ENCODE measurements around the gene FIBP. TPM values are rescaled to one million over a fixed set of nuclear protein-coding genes. Genes with fewer than 3 reads are reported as not detected.

Gene FIBP
- total and polyA plus RNA-seq, 2 of the 8 experiments (the other 6 are each of a cell fraction or from before 2014, with no cell fraction given), result 74.3 to 173 TPM

- peak overlapping the region; percentile 74 to 97 (median 86) for H3K9ac ChIP-seq (replicated peaks in 1 of 4; ENCODE audit: extremely low read depth in 1 of 4, low read depth in 3 of 4, low read length in 3 of 4)
- H2AFZ ChIP-seq (ENCODE audit: low read length), result no peak overlapping the region
- H3K56ac ChIP-seq (replicated peaks; ENCODE audit: insufficient read length, low read depth, low read length), result peak overlapping the region; percentile 59
- peaks cover 5% of the 10 kb centered on the region for H3K79me1 ChIP-seq (ENCODE audit: low read depth, low read length)
- H4K5ac ChIP-seq (ENCODE audit: insufficient read length, low read depth, low read length), result peak overlapping the region; percentile 64
- no peak for TF ChIP-seq E2F6 (IDR thresholded peaks at IDR 0.05)
- H2BK5ac ChIP-seq (ENCODE audit: low read depth, low read length), result peak overlapping the region; percentile 89; the same call in 1 of the 2 replicates
- peaks cover 0 to 14% (median 6%) of the 10 kb centered on the region in 4 experiments; a peak in 5 of 7 replicates for H3K4me1 ChIP-seq (replicated peaks in 1 of 4; ENCODE audit: control insufficient read depth in 3 of 4, insufficient read depth in 4 of 4, low read length in 3 of 4)
- peaks cover 19% of the 10 kb centered on the region for H3K23me2 ChIP-seq (ENCODE audit: low read depth, low read length)
- H2AK5ac ChIP-seq (ENCODE audit: low read depth, low read length), result no peak overlapping the region
- peaks cover 6 to 9% of the 10 kb centered on the region in 2 experiments for H4K20me1 ChIP-seq (replicated peaks in 1 of 2; ENCODE audit: control insufficient read depth in 1 of 2, insufficient read depth in 2 of 2, low read length in 2 of 2)
- H3K27me3 ChIP-seq (replicated peaks in 1 of 4; ENCODE audit: control insufficient read depth in 3 of 4, extremely low read depth in 1 of 4, insufficient read depth in 3 of 4, low read length in 3 of 4), result no peaks in the 10 kb centered on the region
- H3K27ac ChIP-seq (ENCODE audit: low read depth, low read length), result peak overlapping the region; percentile 82; the same call in 1 of the 2 replicates
- peaks cover 5 to 17% (median 15%) of the 10 kb centered on the region in 4 experiments for H3K36me3 ChIP-seq (ENCODE audit: control insufficient read depth in 2 of 4, insufficient read depth in 4 of 4, low read length in 3 of 4)
- H2BK120ac ChIP-seq (replicated peaks; ENCODE audit: low read depth, low read length), result no peak overlapping the region
- no peak overlapping the region for H3K23ac ChIP-seq (ENCODE audit: insufficient read length)
- 0 out of 2 replicates have a peak overlapping the region, but pooled peaks have one; percentile 3 for H2BK15ac ChIP-seq (ENCODE audit: low read length)
- DNase-seq (ENCODE audit: low read depth in 1 of 2, low spot score in 2 of 2) (no peak), FAIRE-seq (no peak)
- peak overlapping the region; percentile 32 for H3K4ac ChIP-seq (replicated peaks; ENCODE audit: insufficient read length, low read depth, low read length)
- POLR2A ChIA-PET (ENCODE audit: partially characterized antibody), result interaction anchor here (0.6 to 39.7 kb wide), 17 partner anchors 5 to 314 kb away, joined by 3 to 1071 read pairs (median 4); partner anchors contain the start of genes CCDC85B, CFL1, CTSW and EFEMP2
- peak overlapping the region; percentile 38; the same call in 1 of the 2 replicates for H3K18ac ChIP-seq (ENCODE audit: extremely low read depth, low read length)
- H3K4me3 ChIP-seq (ENCODE audit: extremely low read depth in 1 of 4, insufficient read depth in 2 of 4, low read depth in 3 of 4, low read length in 4 of 4), result peak overlapping the region; percentile 75 to 95 (median 82)
- WGBS, 2 experiments (ENCODE audit: extremely low coverage in 1 of 2, insufficient coverage in 1 of 2, insufficient read length in 1 of 2, insufficient replicate concordance in 2 of 2, low coverage in 1 of 2, low lambda C conversion rate in 2 of 2, missing lambda C conversion rate in 1 of 2), result 13% methylated on average over 14 of the region's 14 CpGs; no CpG with 5 or more reads in 1 of the 2 experiments
- H2BK20ac ChIP-seq (ENCODE audit: low read length), result no peak overlapping the region
- CTCF ChIA-PET (ENCODE audit: partially characterized antibody), result interaction anchor here (0.6 to 9.9 kb wide), 16 partner anchors 9 to 246 kb away, joined by 3 to 191 read pairs (median 5); partner anchors contain the start of genes CCDC85B, CTSW, FIBP and KAT5
- H4K8ac ChIP-seq (ENCODE audit: extremely low read depth, insufficient read depth, low read length), result peak overlapping the region; percentile 64
- H3K4me2 ChIP-seq (ENCODE audit: insufficient read depth in 1 of 2, low read depth in 2 of 2, low read length in 2 of 2), result peak overlapping the region; percentile 95 to 97
- peak overlapping the region; percentile 43; the same call in 1 of the 2 replicates for H2BK12ac ChIP-seq (ENCODE audit: low read depth, low read length)
- peaks cover 6 to 20% of the 10 kb centered on the region in 2 experiments for H3K79me2 ChIP-seq (ENCODE audit: control insufficient read depth in 1 of 2, insufficient read depth in 2 of 2, low read length in 2 of 2)
- no peak overlapping the region for H3K14ac ChIP-seq (ENCODE audit: insufficient read length)
- peak overlapping the region; percentile 79 for H4K91ac ChIP-seq (replicated peaks; ENCODE audit: insufficient read length, low read length)
- no peaks in the 10 kb centered on the region for H3K9me3 ChIP-seq (ENCODE audit: insufficient read depth in 2 of 2, low read depth in 1 of 2, low read length in 1 of 2)
Observed at GRCh38 chr11:65861165-65861505, 27.1 kb downstream of the FIBP start.
